GM19467 (cell line): ENCODE data around the gene OR2A2.
A peak's percentile ranks its signal among the peaks of the same experiment; 100 is the strongest.
"Not testable (repeated sequence)": the region's sequence is repeated elsewhere in the genome, so short reads cannot be mapped to it uniquely, and the experiment has no call there.

Source experiments
- ATAC-seq: cut with Tn5 transposase; IDR thresholded peaks from one replicate; pipeline ENCODE4 v1.9.1; 2021; ENCODE audit warnings: mild to moderate bottlenecking, moderate library complexity; ENCODE audit not compliant: unreplicated experiment

The OR2A2 gene, protein sequence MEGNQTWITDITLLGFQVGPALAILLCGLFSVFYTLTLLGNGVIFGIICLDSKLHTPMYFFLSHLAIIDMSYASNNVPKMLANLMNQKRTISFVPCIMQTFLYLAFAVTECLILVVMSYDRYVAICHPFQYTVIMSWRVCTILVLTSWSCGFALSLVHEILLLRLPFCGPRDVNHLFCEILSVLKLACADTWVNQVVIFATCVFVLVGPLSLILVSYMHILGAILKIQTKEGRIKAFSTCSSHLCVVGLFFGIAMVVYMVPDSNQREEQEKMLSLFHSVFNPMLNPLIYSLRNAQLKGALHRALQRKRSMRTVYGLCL

DNA sequence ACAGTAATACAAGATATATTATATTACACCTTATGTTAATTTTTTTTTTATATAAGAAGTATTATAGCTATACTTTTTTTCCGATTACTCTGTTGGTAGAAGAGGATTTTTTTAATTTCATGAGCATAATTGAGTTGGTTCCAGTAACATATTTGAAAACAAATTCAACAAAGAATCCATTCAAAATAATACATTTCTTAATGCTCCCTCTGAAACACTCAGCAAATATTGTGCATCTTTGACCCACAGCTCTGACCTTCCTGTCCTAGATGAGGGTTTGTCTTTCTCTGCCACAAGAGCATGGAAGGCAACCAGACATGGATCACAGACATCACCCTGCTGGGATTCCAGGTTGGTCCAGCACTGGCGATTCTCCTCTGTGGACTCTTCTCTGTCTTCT lies at the start of gene OR2A2:
TSS of gene OR2A2 (plus strand) at position 301 of the 400 bp plus-strand sequence. CDS start at position 301, 0 bp downstream.
- ATAC-seq = no peak

DNA sequence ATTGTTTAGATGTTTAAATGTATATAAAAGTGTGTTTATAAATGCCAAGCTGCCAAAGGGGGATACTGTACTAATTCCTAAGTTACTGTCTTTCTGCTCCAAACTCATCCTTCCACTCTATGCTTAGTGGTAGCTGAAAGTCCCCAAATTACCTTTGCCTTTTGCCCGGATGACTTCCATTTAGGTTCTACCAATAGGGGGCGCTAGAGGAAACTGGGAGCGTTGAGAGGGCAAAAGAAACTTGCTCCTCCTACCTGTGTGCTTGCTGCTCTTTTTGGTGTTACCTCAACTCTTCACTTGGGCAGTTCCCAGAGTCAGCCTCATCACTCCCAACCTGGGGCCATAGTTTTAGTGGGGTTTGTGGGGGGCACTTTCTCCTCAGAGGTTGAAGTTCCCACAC lies 45.7 kb upstream of the OR2A2 start:
- no peak for ATAC-seq

DNA sequence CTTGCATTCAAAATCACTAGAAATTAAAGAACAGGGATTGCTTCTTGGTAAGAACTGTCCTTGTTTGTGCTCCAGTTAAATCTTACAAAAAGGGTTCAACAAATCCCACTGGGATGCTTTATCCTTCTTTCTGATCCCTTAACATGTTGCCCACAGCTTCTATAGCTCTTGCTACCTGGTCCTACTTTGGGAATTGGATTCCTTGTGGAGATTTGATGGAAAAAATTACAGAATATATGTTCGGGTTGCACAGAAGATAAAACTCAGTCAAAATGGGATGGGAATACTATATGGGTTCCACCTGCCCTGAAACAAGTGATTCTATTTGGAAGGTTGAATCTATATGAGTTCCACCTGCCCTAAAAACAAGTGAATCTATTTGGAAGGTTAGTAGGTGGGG lies 39.9 kb upstream of the OR2A2 start, which contains the start of gene OR2A25:
TSS of gene OR2A25 (plus strand) at position 301 of the 400 bp plus-strand sequence. CDS start 4,409 bp downstream, outside the sequence.
- ATAC-seq = no peak

DNA sequence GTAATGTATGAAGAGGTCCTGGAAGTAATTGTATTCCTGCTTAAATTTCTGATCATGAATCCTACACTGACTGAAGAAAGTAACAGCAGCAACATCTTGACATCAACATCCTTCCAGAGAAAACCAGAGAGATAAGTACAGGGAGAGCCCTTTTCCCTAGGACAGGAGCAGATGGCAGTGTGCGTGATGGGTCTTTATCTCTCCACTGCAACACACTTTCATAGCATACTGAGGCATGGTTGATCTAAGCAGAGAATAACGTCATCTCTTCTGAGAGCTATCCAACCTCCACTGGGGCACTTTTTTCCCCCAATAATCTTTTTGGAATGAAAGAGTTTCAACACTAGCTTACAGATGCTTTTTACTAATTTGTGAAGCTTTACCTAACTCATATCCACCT lies 39.4 kb upstream of the OR2A2 start:
- no peak for ATAC-seq

DNA sequence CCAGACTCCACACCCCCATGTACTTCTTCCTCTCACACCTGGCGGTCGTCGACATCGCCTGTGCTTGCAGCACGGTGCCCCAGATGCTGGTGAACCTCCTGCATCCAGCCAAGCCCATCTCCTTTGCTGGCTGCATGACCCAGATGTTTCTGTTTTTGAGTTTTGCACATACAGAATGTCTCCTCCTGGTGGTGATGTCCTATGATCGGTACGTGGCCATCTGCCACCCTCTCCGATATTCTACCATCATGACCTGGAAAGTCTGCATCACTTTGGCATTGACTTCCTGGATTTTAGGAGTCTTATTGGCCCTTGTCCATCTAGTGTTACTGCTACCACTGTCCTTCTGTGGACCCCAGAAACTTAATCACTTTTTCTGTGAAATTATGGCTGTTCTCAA lies 35.0 kb upstream of the OR2A2 start:
- no peak for ATAC-seq

DNA sequence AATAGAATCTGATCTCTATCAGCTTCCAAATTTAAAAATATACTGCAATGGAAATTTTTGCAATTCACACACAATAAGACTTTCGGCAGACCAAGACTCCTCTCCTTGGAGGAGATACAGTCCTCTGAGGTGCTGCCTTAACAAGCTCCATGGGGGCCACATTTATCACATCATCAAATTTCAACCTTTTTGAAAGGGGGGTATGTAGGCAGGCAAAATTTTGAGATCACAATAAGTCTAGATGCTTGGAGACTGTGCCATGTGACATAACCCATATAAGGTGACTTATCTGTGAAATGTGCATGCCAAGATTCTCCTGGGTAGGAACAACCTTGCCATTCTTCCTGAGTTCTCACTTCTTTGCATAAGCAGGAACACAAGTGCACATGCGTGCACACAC lies 23.4 kb upstream of the OR2A2 start, which contains the start of gene OR2A12:
TSS of gene OR2A12 (plus strand) at position 301 of the 400 bp plus-strand sequence. CDS start 8,830 bp downstream, outside the sequence.
- ATAC-seq = no peak

DNA sequence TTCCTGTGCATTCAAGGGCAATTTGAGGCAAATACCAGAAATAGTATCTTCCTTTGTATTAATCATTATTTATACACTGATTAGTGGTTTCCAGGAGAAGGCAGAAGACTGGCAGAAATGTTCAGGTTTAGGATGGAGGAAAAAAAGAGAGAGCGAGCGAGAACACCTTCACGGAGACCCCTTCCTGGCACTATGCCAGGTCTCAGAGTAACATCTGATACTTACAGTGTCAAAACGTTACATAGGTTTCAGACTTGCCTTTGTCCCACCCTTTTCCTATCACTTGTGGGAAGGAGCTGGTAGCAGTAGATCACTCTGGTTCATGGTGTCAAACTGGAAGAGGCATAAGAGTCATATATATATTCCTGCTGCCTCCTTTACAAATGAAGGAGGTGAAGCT lies 22.7 kb upstream of the OR2A2 start:
- ATAC-seq = no peak

DNA sequence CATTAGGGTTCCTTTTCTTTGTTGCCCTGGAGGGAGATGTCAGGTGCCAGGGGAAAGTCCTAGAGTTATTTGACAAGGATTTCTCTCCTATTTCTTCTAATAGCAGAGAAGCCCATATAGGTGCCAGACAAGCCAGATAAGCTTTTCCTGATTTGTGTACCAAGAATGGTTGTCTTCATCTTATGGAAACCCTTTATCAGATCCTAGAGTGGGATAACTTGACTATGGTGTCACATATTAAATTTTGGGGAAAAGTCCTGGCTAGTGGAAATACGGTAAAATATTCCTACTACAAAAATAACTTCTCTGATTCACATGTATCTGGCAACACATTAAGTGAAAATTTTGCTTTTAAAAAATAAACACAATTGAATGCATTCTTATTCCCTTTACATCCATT lies 22.2 kb upstream of the OR2A2 start:
- no peak for ATAC-seq

DNA sequence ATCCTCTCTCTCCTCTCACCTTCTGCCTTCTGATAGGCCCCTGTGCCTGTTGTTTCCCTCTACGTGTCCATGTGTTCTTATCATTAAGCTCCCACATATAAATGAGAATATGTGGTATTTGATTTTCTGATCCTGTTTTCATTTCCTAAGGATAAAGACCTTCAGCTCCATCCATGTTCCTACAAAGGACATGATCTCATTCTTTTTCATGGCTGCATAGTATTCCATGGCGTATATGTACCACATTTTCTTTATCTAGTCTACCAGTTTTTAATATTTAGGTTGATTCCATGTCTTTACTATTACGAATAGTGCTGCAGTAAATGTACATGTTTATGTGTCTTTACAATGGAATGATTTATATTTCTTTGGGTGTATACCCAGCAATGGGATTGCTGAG lies 18.7 kb upstream of the OR2A2 start:
- no peak for ATAC-seq

DNA sequence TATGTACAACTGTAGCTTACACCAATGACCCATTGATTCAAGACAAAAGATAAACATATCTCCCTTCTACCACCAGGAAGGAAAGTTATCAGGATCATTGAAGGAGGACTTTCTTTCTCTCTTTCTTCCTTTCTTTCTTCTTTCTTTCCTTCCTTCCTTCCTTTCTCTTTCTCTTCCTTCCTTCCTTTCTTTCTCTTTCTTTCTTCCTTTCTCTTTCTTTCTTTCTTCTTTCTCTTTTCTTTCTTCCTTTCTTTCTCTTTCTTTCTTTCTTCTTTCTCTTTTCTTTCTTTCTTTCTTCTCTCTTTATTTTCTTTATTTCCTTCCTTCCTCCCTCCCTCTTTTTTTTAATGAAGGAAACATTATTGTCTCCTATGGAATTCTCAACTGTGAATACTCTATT lies 10.6 kb upstream of the OR2A2 start:
- no peak for ATAC-seq

DNA sequence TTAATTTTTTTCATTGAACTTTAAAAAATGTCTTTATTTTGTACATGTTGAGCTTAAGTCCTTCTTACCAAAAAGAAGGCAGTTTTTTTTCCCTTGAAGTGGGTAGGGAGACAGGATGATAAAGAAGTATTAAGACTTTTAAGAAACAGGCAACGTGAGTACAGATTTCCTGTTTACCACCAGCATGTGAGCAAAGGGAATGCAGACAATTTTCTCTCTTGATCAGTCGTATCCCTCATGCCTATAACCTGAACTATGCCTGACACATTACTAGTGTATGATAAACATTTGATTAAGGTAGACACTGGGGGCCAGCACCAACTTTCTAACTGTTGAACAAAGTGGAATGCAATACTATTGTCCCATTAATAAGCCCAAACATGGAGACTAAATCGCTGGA lies 8.8 kb upstream of the OR2A2 start:
- no peak for ATAC-seq

DNA sequence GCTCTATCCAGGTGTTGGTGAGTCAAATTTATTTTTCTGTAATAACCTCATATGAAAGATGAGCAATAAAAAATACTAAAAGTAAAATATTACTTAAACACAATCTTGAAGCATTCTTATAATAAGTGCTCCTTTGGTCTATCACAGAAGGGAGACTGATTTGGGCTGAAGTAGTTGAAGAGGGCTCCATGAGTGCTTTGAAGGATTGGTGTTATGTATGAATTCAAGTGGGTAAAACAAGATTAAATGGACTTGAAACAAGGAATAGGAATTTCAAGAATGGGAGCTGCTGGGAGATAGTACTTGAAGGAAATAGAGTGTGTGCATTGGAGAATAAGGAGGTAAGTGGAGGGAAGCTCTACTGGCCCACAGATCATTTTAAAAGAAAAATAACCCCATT lies 7.3 kb upstream of the OR2A2 start:
- no peak for ATAC-seq

DNA sequence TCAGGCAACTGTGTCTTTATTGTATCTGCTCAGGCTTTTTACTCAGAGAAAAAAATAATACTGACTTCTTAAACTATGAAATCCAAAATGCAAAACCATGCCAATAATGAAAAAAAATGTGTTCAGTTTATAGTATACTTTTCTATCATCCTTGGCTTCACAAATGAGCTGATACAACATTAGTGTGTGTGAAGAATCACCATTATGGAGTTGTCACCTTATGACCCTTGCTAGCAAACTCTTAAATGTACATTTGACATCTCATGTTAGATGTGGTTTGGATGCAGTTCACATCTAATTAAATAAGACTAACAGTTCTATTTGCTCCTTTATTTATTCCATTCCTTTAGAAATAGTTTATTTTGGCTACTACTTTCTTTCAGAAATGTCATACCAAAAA lies 4.2 kb upstream of the OR2A2 start:
- ATAC-seq = no peak

DNA sequence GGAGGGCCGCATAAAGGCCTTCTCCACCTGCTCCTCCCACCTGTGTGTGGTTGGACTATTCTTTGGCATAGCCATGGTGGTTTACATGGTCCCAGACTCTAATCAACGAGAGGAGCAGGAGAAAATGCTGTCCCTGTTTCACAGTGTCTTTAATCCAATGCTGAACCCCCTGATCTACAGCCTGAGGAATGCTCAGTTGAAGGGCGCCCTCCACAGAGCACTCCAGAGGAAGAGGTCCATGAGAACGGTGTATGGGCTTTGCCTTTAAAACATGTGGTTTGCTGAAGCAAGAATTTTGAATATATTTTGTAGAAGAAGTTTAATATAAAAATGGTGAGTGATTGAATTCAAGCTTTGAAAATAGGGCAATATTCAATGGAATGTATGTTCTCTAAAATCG lies 889 bp downstream of the OR2A2 start:
- ATAC-seq = no peak

DNA sequence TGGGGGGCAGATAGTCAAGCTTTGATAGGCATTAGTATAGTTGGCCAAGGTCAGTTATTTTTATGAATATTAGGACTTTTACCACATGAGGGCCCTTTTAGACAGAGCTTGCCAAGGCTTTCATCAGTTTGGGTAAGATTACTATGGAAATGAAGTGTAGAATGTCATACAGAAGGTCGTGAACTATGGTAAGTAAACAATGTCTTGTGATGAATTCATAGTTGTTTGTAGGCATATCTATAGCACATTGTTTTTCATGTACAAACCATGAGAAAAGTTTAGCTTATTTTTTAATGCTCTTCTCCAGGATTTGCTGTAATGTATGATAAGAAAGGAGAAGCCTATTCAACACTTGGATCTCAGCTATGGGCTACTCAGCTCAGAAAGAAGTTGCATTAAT lies 4.3 kb downstream of the OR2A2 start:
- ATAC-seq = no peak

DNA sequence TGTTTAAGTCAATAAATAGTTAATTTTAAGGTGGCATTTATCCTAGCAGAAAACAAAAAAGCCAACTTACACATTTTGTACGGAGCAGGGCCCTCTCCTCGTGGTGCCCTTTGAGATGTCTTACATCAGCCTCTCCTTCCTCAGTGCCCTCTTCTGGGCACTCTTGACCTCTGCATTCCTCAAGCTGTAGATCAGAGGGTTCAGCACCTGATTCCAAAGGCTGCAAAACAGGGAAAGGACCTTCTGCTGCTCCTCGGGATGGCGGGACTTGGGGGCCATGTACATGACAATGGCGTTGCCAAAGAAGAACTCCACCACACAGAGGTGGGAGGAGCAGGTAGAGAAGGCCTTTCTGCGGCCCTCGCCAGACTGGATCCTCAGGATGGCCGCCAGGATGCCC lies 9.0 kb downstream of the OR2A2 start:
- no peak for ATAC-seq

DNA sequence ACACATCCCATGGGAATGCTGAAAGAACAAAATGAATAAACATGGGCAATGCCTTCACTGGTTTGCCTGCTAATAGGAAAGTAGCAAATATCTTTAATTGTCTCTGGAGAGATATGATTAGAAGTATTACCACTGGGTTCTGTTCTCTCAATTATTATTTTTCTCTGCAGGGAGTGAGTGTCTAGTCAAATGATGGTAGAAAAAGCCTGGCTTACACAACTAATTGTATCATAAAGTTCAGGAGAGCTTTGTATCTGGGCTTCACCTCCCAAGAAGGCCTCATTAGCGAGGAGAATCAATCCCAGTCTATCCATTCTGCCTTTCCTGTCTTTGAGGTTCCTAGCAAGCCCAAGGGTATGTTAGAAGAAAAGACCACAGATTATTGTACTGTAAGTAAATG lies 13.5 kb downstream of the OR2A2 start, which contains the start of gene OR2A14:
TSS of gene OR2A14 (plus strand) at position 301 of the 400 bp plus-strand sequence. CDS start 5,937 bp downstream, outside the sequence.
- ATAC-seq = no peak

DNA sequence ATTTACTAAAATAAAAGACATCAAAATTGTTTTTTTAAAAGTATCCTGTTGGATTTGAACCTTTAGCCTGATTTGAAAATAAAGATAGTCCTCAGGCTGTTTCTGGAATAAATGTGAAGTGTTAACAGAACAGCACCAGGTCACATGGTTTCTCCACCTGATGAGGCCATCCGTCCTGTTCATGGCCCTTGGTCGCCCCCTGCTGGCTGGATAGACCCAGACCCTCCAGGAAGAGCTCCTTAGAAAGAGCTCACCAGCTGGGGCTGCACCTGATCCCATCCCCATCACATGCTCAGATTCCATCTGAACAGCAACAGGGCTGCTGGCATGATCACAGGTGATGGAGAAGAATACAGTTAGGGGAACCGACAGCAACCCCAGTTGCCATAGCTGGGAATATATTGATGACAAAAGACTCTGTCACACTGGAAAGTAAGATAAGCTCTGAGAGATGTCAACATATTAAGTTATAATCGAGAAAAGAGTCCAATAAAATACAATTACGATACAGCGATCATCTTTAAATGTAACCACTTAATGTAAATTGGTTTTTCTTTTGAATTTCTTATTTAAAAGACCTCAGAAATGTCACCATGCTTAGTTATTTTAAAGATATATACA lies 18.4 kb downstream of the OR2A2 start:
- peak; percentile 100 for ATAC-seq

DNA sequence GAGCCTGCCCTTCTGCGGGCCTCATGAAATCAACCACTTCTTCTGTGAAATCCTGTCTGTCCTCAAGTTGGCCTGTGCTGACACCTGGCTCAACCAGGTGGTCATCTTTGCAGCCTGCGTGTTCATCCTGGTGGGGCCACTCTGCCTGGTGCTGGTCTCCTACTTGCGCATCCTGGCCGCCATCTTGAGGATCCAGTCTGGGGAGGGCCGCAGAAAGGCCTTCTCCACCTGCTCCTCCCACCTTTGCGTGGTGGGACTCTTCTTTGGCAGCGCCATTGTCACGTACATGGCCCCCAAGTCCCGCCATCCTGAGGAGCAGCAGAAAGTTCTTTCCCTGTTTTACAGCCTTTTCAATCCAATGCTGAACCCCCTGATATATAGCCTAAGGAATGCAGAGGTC lies 20.2 kb downstream of the OR2A2 start:
- ATAC-seq = not testable (repeated sequence)

DNA sequence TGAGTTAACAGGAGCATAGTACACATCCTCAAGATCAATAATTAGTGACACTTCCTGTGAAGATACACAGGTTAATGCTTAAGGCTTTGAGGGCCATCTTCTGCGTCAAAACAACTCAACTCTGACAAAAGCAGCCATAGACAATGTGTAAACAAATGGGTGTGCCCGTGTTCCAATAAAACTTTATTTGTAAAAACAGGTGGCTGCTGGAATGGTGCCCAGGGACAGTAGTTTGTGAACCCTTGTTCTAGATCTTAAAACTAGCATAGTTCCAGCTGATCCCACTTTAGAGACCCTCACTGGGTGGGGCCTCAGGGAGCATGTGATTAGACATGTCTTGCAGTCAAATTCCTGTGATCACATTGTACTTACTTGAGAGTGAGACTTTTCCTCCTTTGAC lies 21.3 kb downstream of the OR2A2 start:
- no peak for ATAC-seq

DNA sequence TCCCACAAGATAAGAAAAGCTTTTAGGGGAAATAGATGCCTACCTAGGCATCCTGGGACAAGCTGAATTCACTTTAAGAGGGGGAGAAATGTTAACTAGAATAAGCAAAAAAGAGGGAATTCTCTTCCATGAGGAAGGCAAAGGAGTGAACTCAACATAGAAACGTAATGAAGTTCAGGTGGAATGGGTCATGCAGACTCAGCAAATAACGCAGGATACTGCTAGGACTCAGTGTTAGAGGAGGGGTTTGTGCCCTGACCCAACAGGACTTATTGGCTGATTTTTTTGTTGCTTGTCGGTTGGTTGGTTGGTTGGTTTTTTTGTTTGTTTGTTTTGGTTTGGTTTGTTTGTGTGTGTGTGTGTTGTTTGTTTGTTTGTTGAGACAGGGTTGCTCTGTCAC lies 22.9 kb downstream of the OR2A2 start:
- ATAC-seq = no peak

DNA sequence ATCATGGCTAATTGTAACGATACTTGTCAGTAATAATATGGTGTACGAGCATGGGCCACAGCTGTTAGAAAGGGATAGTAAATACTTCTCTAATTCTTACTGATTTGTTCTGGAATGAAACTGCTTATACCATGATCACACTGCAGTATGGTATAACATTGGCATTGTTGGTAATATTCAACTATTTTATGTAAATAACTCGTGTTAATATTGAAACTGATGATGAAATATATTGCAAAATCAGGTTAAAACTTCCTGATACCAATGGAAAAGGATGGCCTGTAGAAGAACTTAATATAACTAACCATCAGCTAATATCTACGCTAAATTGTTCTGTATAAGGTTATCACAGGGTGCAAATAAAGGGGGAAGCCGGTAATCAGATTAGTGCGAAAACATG lies 23.9 kb downstream of the OR2A2 start:
- no peak for ATAC-seq
